A549 (cell line): ENCODE measurements around the gene CDH16. TPM values are rescaled to one million over a fixed set of nuclear protein-coding genes. Genes with fewer than 3 reads are reported as not detected.

Source experiments
- ATAC-seq, 2 experiments: fragments of 200-7000 bp in 1 of 2; fragments of >200 bp in 1 of 2; cut with Nextera tagmentation in 1 of 2; cut with Tn5 transposase in 1 of 2; 3 replicates each; pipeline versions ENCODE4 v1.8.0 to v1.9.1; 2018 to 2020; ENCODE audit warnings: mild to moderate bottlenecking in 1 of 2, moderate library complexity in 1 of 2
- CTCF ChIA-PET: fragments of 300-600 bp; sonication (Branson Sonifier 250); formaldehyde crosslinking; extraction: SDS; loops from one replicate; lab custom pipeline; 2021; ENCODE audit warnings: antibody characterized with exemption, inconsistent platforms; lab: Yijun Ruan, JAX
- POLR2A ChIA-PET: fragments of 350-600 bp; formaldehyde crosslinking; extraction: SDS; loops from one replicate; lab custom pipeline; 2021; ENCODE audit warnings: antibody characterized with exemption, inconsistent platforms; lab: Yijun Ruan, JAX
- DNase-seq, 2 experiments: peaks; one replicate each; pipeline versions ENCODE4 v3.0.0 to v3.0.0-alpha.2; 2011 to 2016; ENCODE audit warnings: low read depth in 1 of 2, low spot score in 1 of 2
- FAIRE-seq: peaks from 2 replicates; lab custom pipeline; 2011; peaks lifted over from hg19 to GRCh38; lab: Jason Lieb, UNC
- H3K27ac ChIP-seq, 2 experiments: fragments of >200 bp; sonication (Bioruptor Twin); formaldehyde crosslinking; 3 replicates each; pipeline ENCODE4 v1.5.1; 2016 to 2017
- H3K4me1 ChIP-seq: fragments of >200 bp; sonication (Bioruptor Twin); formaldehyde crosslinking; 3 replicates; pipeline ENCODE4 v1.6.1; 2016
- H3K4me2 ChIP-seq: fragments of >200 bp; sonication (Bioruptor Twin); formaldehyde crosslinking; 3 replicates; pipeline ENCODE4 v1.6.1; 2016
- H3K4me3 ChIP-seq: fragments of >200 bp; sonication (Bioruptor Twin); formaldehyde crosslinking; 3 replicates; pipeline ENCODE4 v1.5.1; 2016
- H3K9me3 ChIP-seq: fragments of >200 bp; sonication (Bioruptor Twin); formaldehyde crosslinking; 3 replicates; pipeline ENCODE4 v1.6.1; 2016
- ATOH8 ChIP-seq: fragments of 250-450 bp; sonication (Bioruptor Pico); IDR thresholded peaks from 2 replicates; pipeline ENCODE4 v1.5.0; 2020; ENCODE audit warnings: low read depth, mild to moderate bottlenecking, moderate library complexity
- BHLHE40 ChIP-seq: IDR thresholded peaks from 2 replicates; pipeline ENCODE4 v1.6.1; 2012; ENCODE audit warnings: low read depth, low read length, inconsistent platforms
- CEBPB ChIP-seq, 2 experiments: fragments of >200 bp in 1 of 2; sonication (Bioruptor Twin) in 1 of 2; formaldehyde crosslinking in 1 of 2; IDR thresholded peaks; 2 replicates each; pipeline ENCODE4 v1.6.1; 2012 to 2016
- CHD4 ChIP-seq: fragments of 200-600 bp; sonication (generic); IDR thresholded peaks from 2 replicates; pipeline ENCODE4 v1.6.1; 2016; ENCODE audit warnings: antibody characterized with exemption, mild to moderate bottlenecking, borderline replicate concordance
- EHF ChIP-seq: fragments of 250-450 bp; sonication (Bioruptor Pico); IDR thresholded peaks from 2 replicates; pipeline ENCODE4 v1.5.0; 2020; ENCODE audit warnings: mild to moderate bottlenecking
- ESRRA ChIP-seq: fragments of 150-350 bp; IDR thresholded peaks from 2 replicates; pipeline ENCODE4 v1.6.1; 2014; ENCODE audit warnings: mild to moderate bottlenecking, low read length, borderline replicate concordance
- FOSB ChIP-seq: fragments of 250-450 bp; sonication (Bioruptor Pico); IDR thresholded peaks from 2 replicates; pipeline ENCODE4 v1.5.0; 2020; ENCODE audit warnings: mild to moderate bottlenecking, moderate library complexity
- FOSL2 ChIP-seq, 2 experiments: fragments of 450-650 bp in 1 of 2; fragments of >200 bp in 1 of 2; sonication (Bioruptor Twin) in 1 of 2; formaldehyde crosslinking; IDR thresholded peaks; 2 replicates each; pipeline versions ENCODE4 v1.5.0 to v1.6.1; 2016 to 2020; ENCODE audit warnings: mild to moderate bottlenecking in 1 of 2, moderate library complexity in 1 of 2
- GATA3 ChIP-seq: IDR thresholded peaks from 2 replicates; pipeline ENCODE4 v1.6.1; 2012; ENCODE audit warnings: borderline replicate concordance
- HDAC2 ChIP-seq: fragments of 200-600 bp; sonication (generic); IDR thresholded peaks from 2 replicates; pipeline ENCODE4 v1.6.1; 2016
- HMGXB4 ChIP-seq: fragments of 250-450 bp; sonication (Bioruptor Pico); IDR thresholded peaks from 2 replicates; pipeline ENCODE4 v1.5.0; 2021; ENCODE audit warnings: mild to moderate bottlenecking, moderate library complexity, borderline replicate concordance
- HOXB5 ChIP-seq: fragments of 250-450 bp; sonication (Bioruptor Pico); IDR thresholded peaks from 2 replicates; pipeline ENCODE4 v1.5.0; 2020; ENCODE audit warnings: mild to moderate bottlenecking, moderate library complexity
- JUNB ChIP-seq: fragments of >200 bp; sonication (Bioruptor Twin); formaldehyde crosslinking; IDR thresholded peaks from 2 replicates; pipeline ENCODE4 v1.6.1; 2016
- POLR2A ChIP-seq: IDR thresholded peaks from 2 replicates; pipeline ENCODE4 v1.6.1; 2012; ENCODE audit warnings: mild to moderate bottlenecking, low read length
- POLR2AphosphoS2 ChIP-seq: conservative IDR thresholded peaks from 2 replicates; pipeline ENCODE4 v1.6.1; 2012; ENCODE audit warnings: low read length, improper control_type of control experiment, inconsistent platforms
- RARB ChIP-seq: fragments of 250-450 bp; sonication (Bioruptor Pico); IDR thresholded peaks from 2 replicates; pipeline ENCODE4 v1.8.0; 2021; ENCODE audit warnings: mild to moderate bottlenecking, moderate library complexity
- RCOR1 ChIP-seq: fragments of 150-350 bp; IDR thresholded peaks from 2 replicates; pipeline ENCODE4 v1.6.1; 2014; ENCODE audit warnings: antibody characterized with exemption, low read length, low read depth
- RFX5 ChIP-seq: fragments of 450-650 bp; IDR thresholded peaks from 2 replicates; pipeline ENCODE4 v1.7.1; 2014; ENCODE audit warnings: antibody characterized with exemption, mild to moderate bottlenecking, moderate library complexity
- RNF2 ChIP-seq: fragments of 200-600 bp; sonication (generic); IDR thresholded peaks from 2 replicates; pipeline ENCODE4 v1.6.1; 2016; ENCODE audit warnings: low read depth, mild to moderate bottlenecking, antibody characterized with exemption, moderate library complexity, borderline replicate concordance
- SMC3 ChIP-seq: fragments of >200 bp; sonication (Bioruptor Twin); formaldehyde crosslinking; IDR thresholded peaks from 3 replicates; pipeline ENCODE4 v1.6.1; 2018; ENCODE audit warnings: inconsistent platforms
- TFCP2L1 ChIP-seq: fragments of 250-450 bp; sonication (Bioruptor Pico); IDR thresholded peaks from 2 replicates; pipeline ENCODE4 v1.5.0; 2021; ENCODE audit warnings: mild to moderate bottlenecking
- TP53 ChIP-seq: fragments of 250-450 bp; sonication (Bioruptor Pico); IDR thresholded peaks from 2 replicates; pipeline ENCODE4 v1.5.0; 2021; ENCODE audit warnings: mild to moderate bottlenecking, moderate library complexity
- ZC3H11A ChIP-seq: fragments of 450-650 bp; IDR thresholded peaks from 2 replicates; pipeline ENCODE4 v1.6.1; 2014; ENCODE audit warnings: antibody characterized with exemption, mild to moderate bottlenecking
- ZFP36 ChIP-seq: fragments of 450-650 bp; IDR thresholded peaks from 2 replicates; pipeline ENCODE4 v1.6.1; 2014; ENCODE audit warnings: borderline replicate concordance; ENCODE audit not compliant: partially characterized antibody
- WGBS: methylation state at CpG from one replicate; pipeline ENCODE4 v1.1.6; 2017; ENCODE audit errors: missing lambda C conversion rate; 5-methylcytosine and 5-hydroxymethylcytosine counted together
- polyA plus RNA-seq, 4 experiments: library from polyadenylated mRNA; depleted of rRNA in 3 of 4; stranded (reverse); fragments of >200 nt; fragmentation: RNase III in 1 of 4; extraction: RNeasy Plus Mini Kit Qiagen cat#74134 plus additional on column Dnase treatment in 1 of 4; gene quantifications; 2 replicates in 3 of 4; 3 replicates in 1 of 4; pipeline ENCODE4 v1.2.3, GENCODE V29; 2011 to 2017
- TF ChIP-seq, protein P1 (sequence below): IDR thresholded peaks from 2 replicates; pipeline ENCODE4 v1.6.1; 2012
- TF ChIP-seq, protein P2 (sequence below): IDR thresholded peaks from 2 replicates; pipeline ENCODE4 v1.6.1; 2012

CDH16 gene
- polyA plus RNA-seq, 2 of the 4 experiments (the other 2 are of a cell fraction): 0.18 to 0.25 TPM

DNA sequence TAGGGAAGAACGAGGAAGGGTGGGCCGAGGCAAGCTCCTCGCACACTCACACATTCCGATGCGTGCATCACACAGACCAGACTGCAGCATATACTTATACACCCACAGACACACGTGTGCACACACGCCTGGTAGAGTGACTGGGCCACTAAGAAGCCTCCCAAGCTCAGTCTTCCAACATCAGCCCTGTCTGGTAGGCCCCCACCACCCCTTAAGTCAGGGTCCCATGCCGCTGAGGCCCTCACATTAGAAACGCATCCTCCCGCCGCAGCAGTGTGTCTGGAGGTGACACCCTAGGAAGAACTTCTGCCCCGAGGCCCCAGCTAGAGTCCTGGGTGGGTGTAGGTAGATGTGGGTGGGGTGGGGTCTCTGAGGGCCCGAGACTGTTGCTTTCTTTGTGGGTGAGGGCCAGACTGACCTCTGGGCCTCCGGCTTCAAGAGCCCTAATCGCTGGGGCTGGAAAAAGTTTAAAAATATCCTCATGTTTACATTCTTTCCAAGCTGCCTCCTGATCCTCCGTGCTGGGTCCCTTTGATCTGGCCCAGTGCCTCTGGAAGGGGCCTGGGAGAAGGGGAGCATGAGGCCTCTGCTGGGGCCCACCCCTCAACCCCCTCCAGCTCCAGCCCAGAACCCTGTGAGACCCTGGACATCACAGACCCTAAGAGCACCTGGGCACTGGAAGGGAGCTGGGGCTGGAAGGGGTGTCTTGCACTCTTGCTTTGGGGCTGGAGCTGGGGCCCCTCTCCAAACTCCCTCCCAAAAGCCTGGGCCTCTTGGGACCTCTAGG is 13.6 kb downstream of the CDH16 start:
- ChIA-PET CTCF (interaction anchor here (1.0 to 40.8 kb wide), 3 partner anchors 6 to 108 kb away, joined by 3 to 837 read pairs (median 837); partner anchors contain the start of genes CDH16, PDP2 and RRAD), POLR2A (no interaction called here)
- Histone ChIP-seq H3K4me1 (peaks cover 17% of the 10 kb centered on the region), H3K9me3 (no peaks in the 10 kb centered on the region), H3K4me3 (no peak overlapping the region), H3K4me2 (no peak overlapping the region), H3K27ac (no peak overlapping the region)
- no peak for FAIRE-seq
- TF ChIP-seq, protein P1, sequence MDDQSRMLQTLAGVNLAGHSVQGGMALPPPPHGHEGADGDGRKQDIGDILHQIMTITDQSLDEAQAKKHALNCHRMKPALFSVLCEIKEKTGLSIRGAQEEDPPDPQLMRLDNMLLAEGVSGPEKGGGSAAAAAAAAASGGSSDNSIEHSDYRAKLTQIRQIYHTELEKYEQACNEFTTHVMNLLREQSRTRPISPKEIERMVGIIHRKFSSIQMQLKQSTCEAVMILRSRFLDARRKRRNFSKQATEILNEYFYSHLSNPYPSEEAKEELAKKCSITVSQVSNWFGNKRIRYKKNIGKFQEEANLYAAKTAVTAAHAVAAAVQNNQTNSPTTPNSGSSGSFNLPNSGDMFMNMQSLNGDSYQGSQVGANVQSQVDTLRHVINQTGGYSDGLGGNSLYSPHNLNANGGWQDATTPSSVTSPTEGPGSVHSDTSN: no peak
- no peak for TF ChIP-seq RFX5
- TF ChIP-seq GATA3: no peak
- TF ChIP-seq, protein P2, sequence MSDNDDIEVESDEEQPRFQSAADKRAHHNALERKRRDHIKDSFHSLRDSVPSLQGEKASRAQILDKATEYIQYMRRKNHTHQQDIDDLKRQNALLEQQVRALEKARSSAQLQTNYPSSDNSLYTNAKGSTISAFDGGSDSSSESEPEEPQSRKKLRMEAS: no peak
- no peak for TF ChIP-seq RARB (CRISPR knock-in tag)
- no peak for TF ChIP-seq ATOH8
- no peak for TF ChIP-seq ZFP36
- no peak for TF ChIP-seq RNF2
- no peak for TF ChIP-seq POLR2AphosphoS2
- no peak for TF ChIP-seq CHD4
- no peak for TF ChIP-seq HMGXB4 (CRISPR knock-in tag)
- TF ChIP-seq FOSB (CRISPR knock-in tag): no peak
- TF ChIP-seq HOXB5: no peak
- no peak for TF ChIP-seq TP53 (CRISPR knock-in tag)
- no peak for TF ChIP-seq HDAC2
- no peak for TF ChIP-seq FOSL2 (IDR thresholded peaks at IDR 0.05)
- no peak for TF ChIP-seq FOSL2 (CRISPR knock-in tag; IDR thresholded peaks at IDR 0.05)
- no peak for TF ChIP-seq EHF
- no peak for TF ChIP-seq SMC3
- TF ChIP-seq POLR2A: no peak
- DNase-seq: no peak
- WGBS: 56% methylated on average over 12 of the region's 16 CpGs
- no peak for ATAC-seq

- FAIRE-seq (no peak), ATAC-seq (no peak), DNase-seq (no peak)
- Histone ChIP-seq H3K4me2 (no peak overlapping the region), H3K27ac (no peak overlapping the region), H3K9me3 (no peaks in the 10 kb centered on the region), H3K4me1 (peaks cover 23% of the 10 kb centered on the region), H3K4me3 (no peak overlapping the region)
- CTCF ChIA-PET: interaction anchor here (1.2 to 40.8 kb wide), 3 partner anchors 5 to 39 kb away, joined by 4 to 837 read pairs (median 837); partner anchors contain the start of genes CDH16, PDP2 and RRAD
- POLR2A ChIA-PET: no interaction called here
- TF ChIP-seq CEBPB (IDR thresholded peaks at IDR 0.05) (no peak), ESRRA (no peak), TFCP2L1 (CRISPR knock-in tag) (no peak), TP53 (CRISPR knock-in tag) (no peak), HDAC2 (no peak), EHF (no peak), BHLHE40 (no peak), GATA3 (no peak), JUNB (no peak), RCOR1 (no peak), ZC3H11A (no peak)
- TF ChIP-seq, protein P2: no peak
- whole genome bisulfite sequencing: 78% methylated on average over 13 of the region's 13 CpGs
Measured at GRCh38 chr16:66904428-66904845, 14.2 kb downstream of the CDH16 start.
